Prostate gland (tissue), 2 donors: ENCODE results near the gene FKBP15.

Experiments
- POLR2A ChIP-seq: fragments of 450-650 bp; IDR thresholded peaks from one replicate; pipeline ENCODE4 v1.6.1; 2016; ENCODE audit warnings: antibody characterized with exemption, mild to moderate bottlenecking
- TF ChIP-seq, protein P1 (sequence below), 4 experiments: fragments of 200-600 bp in 2 of 4; fragments of 450-650 bp in 2 of 4; sonication (generic) in 2 of 4; IDR thresholded peaks; 1 replicate in 3 of 4; 2 replicates in 1 of 4; pipeline ENCODE4 v1.5.1; 2016 to 2019; ENCODE audit warnings: antibody characterized with exemption in 4 of 4, mild to moderate bottlenecking in 2 of 4, moderate library complexity in 2 of 4

GRCh38 chr9:113257863-113258262, 36.8 kb upstream of the FKBP15 start:
- TF ChIP-seq, protein P1, sequence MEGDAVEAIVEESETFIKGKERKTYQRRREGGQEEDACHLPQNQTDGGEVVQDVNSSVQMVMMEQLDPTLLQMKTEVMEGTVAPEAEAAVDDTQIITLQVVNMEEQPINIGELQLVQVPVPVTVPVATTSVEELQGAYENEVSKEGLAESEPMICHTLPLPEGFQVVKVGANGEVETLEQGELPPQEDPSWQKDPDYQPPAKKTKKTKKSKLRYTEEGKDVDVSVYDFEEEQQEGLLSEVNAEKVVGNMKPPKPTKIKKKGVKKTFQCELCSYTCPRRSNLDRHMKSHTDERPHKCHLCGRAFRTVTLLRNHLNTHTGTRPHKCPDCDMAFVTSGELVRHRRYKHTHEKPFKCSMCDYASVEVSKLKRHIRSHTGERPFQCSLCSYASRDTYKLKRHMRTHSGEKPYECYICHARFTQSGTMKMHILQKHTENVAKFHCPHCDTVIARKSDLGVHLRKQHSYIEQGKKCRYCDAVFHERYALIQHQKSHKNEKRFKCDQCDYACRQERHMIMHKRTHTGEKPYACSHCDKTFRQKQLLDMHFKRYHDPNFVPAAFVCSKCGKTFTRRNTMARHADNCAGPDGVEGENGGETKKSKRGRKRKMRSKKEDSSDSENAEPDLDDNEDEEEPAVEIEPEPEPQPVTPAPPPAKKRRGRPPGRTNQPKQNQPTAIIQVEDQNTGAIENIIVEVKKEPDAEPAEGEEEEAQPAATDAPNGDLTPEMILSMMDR (IDR thresholded peaks at IDR 0.05), result no peak
- no peak for TF ChIP-seq POLR2A
